Mesenchymal stem cell (in vitro differentiated cells and primary cell): Measurements from ENCODE around the gene FHIT.

Experiments
- DNase-seq: peaks from one replicate; pipeline ENCODE4 v3.0.0-alpha.2; 2013
- H2AFZ ChIP-seq: one replicate; pipeline ENCODE4 v1.6.1; 2013; ENCODE audit warnings: low read depth, mild to moderate bottlenecking, control low read depth, inconsistent platforms, low read length, moderate library complexity
- H2AK5ac ChIP-seq: 2 replicates; pipeline ENCODE4 v1.6.1; 2013; ENCODE audit warnings: low read length, moderate library complexity, mild to moderate bottlenecking, inconsistent platforms; ENCODE audit not compliant: severe bottlenecking
- H2BK120ac ChIP-seq: one replicate; pipeline ENCODE4 v1.6.1; 2013; ENCODE audit warnings: low read depth, mild to moderate bottlenecking, inconsistent platforms, low read length, moderate library complexity
- H2BK12ac ChIP-seq, 2 experiments: one replicate each; pipeline ENCODE4 v1.6.1; 2013; ENCODE audit warnings: inconsistent platforms in 2 of 2, low read length in 2 of 2, mild to moderate bottlenecking in 2 of 2, moderate library complexity in 2 of 2, control low read depth in 1 of 2
- H2BK15ac ChIP-seq: one replicate; pipeline ENCODE4 v1.6.1; 2013; ENCODE audit warnings: mild to moderate bottlenecking, low read depth, inconsistent platforms; ENCODE audit not compliant: poor library complexity, severe bottlenecking
- H2BK5ac ChIP-seq: 2 replicates; pipeline ENCODE4 v1.6.1; 2013; ENCODE audit warnings: low read depth, mild to moderate bottlenecking, low read length, control low read depth, inconsistent platforms; ENCODE audit not compliant: poor library complexity, severe bottlenecking
- H3K14ac ChIP-seq, 2 experiments: one replicate each; pipeline ENCODE4 v1.6.1; 2013; ENCODE audit warnings: inconsistent platforms in 2 of 2, low read length in 2 of 2, control low read depth in 1 of 2, mild to moderate bottlenecking in 1 of 2, moderate library complexity in 1 of 2
- H3K18ac ChIP-seq, 2 experiments: one replicate each; pipeline ENCODE4 v1.6.1; 2013; ENCODE audit warnings: inconsistent platforms in 2 of 2, low read length in 2 of 2, control low read depth in 1 of 2, low read depth in 1 of 2, mild to moderate bottlenecking in 1 of 2
- H3K23ac ChIP-seq, 2 experiments: one replicate each; pipeline ENCODE4 v1.6.1; 2013; ENCODE audit warnings: inconsistent platforms in 2 of 2, low read length in 2 of 2, mild to moderate bottlenecking in 2 of 2, moderate library complexity in 2 of 2, control low read depth in 1 of 2
- H3K27ac ChIP-seq: 2 replicates; pipeline ENCODE4 v1.5.1; 2013; ENCODE audit warnings: mild to moderate bottlenecking, moderate library complexity, low read length, control low read depth, inconsistent platforms; ENCODE audit not compliant: poor library complexity, severe bottlenecking
- H3K27me3 ChIP-seq, 2 experiments: 2 replicates each; pipeline versions ENCODE4 v1.6.1 to v1.7.0; 2013; ENCODE audit warnings: low read length in 2 of 2, mild to moderate bottlenecking in 2 of 2, moderate library complexity in 2 of 2, control low read depth in 1 of 2, inconsistent platforms in 1 of 2; ENCODE audit not compliant: control insufficient read depth in 1 of 2, insufficient read depth in 1 of 2
- H3K36me3 ChIP-seq, 2 experiments: 2 replicates each; pipeline versions ENCODE4 v1.6.1 to v1.7.0; 2013; ENCODE audit warnings: low read length in 2 of 2, control low read depth in 1 of 2, inconsistent platforms in 1 of 2, low read depth in 1 of 2, mild to moderate bottlenecking in 1 of 2; ENCODE audit not compliant: insufficient read depth in 2 of 2, control insufficient read depth in 1 of 2
- H3K4ac ChIP-seq, 2 experiments: one replicate each; pipeline ENCODE4 v1.6.1; 2013; ENCODE audit warnings: inconsistent platforms in 2 of 2, low read length in 2 of 2, mild to moderate bottlenecking in 2 of 2, moderate library complexity in 2 of 2, control low read depth in 1 of 2, low read depth in 1 of 2
- H3K4me1 ChIP-seq: 2 replicates; pipeline ENCODE4 v1.6.1; 2013; ENCODE audit warnings: low read depth, low read length, control low read depth; ENCODE audit not compliant: control insufficient read depth, insufficient read depth
- H3K4me2 ChIP-seq: 2 replicates; pipeline ENCODE4 v1.6.1; 2013; ENCODE audit warnings: low read length, mild to moderate bottlenecking, inconsistent platforms; ENCODE audit not compliant: poor library complexity, severe bottlenecking
- H3K4me3 ChIP-seq, 2 experiments: 2 replicates each; pipeline versions ENCODE4 v1.5.1 to v1.7.0; 2013; ENCODE audit warnings: low read length in 2 of 2, mild to moderate bottlenecking in 2 of 2, control low read depth in 1 of 2, low read depth in 1 of 2; ENCODE audit not compliant: insufficient read depth in 1 of 2
- H3K79me1 ChIP-seq: replicated peaks from 2 replicates; pipeline ENCODE4 v1.6.1; 2013; ENCODE audit warnings: mild to moderate bottlenecking, control low read depth, low read length, inconsistent platforms; ENCODE audit not compliant: poor library complexity, severe bottlenecking
- H3K9ac ChIP-seq: 2 replicates; pipeline ENCODE4 v1.7.0; 2013; ENCODE audit warnings: mild to moderate bottlenecking, low read length, moderate library complexity
- H3K9me3 ChIP-seq: 2 replicates; pipeline ENCODE4 v1.7.0; 2013; ENCODE audit warnings: mild to moderate bottlenecking, low read length; ENCODE audit not compliant: control insufficient read depth
- H4K8ac ChIP-seq: one replicate; pipeline ENCODE4 v1.6.1; 2013; ENCODE audit warnings: inconsistent platforms, mild to moderate bottlenecking, low read length, moderate library complexity
- H4K91ac ChIP-seq: one replicate; pipeline ENCODE4 v1.6.1; 2013; ENCODE audit warnings: mild to moderate bottlenecking, low read length, inconsistent platforms
- WGBS: methylation state at CpG from one replicate; pipeline ENCODE4 v1.1.7; 2013; ENCODE audit warnings: mixed read lengths; 5-methylcytosine and 5-hydroxymethylcytosine counted together

Gene FHIT

DNA sequence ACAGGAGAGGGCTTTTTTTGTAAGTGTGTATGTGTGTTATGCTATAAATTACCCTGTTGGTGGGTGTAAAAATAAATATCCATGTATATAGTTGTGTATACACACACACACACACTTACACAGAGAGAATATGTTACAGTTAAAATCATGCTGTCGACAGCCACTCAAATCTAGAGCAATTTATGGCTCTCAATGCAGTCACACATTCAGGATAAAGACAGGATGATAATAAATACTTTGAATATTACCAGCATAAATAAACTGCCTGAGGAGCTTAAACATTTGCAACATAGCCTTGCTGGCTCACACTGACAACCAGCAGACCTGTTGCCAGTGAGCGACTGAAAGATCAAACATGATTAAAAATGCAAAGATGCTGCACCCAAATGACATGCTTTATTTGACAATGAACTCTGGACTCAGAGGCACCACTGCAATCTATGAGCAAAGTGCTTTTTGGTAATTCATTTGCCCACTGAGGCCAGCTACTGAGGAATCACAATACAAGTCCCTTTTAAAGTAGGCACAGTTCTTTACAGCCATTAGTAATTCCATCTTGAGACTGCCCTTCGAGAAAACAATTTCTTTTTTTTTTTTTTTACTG is 458.9 kb downstream of the FHIT start:
- Histone ChIP-seq H3K23ac (no peak overlapping the region), H3K27ac (no peak overlapping the region), H4K91ac (no peak overlapping the region), H3K4me2 (no peak overlapping the region), H3K79me1 (no peaks in the 10 kb centered on the region), H2BK15ac (no peak overlapping the region), H4K8ac (no peak overlapping the region), H2BK5ac (no peak overlapping the region), H3K9me3 (no peaks in the 10 kb centered on the region), H3K18ac (no peak overlapping the region), H3K4me1 (no peaks in the 10 kb centered on the region), H3K4ac (no peak overlapping the region), H3K36me3 (no peaks in the 10 kb centered on the region), H3K27me3 (no peaks in the 10 kb centered on the region), H3K9ac (no peak overlapping the region), H2AFZ (no peak overlapping the region), H2BK120ac (no peak overlapping the region), H2BK12ac (no peak overlapping the region), H3K14ac (no peak overlapping the region), H2AK5ac (no peak overlapping the region), H3K4me3 (no peak overlapping the region)
- no peak for DNase-seq
- 61% methylated on average over 3 of the region's 3 CpGs for WGBS

DNA sequence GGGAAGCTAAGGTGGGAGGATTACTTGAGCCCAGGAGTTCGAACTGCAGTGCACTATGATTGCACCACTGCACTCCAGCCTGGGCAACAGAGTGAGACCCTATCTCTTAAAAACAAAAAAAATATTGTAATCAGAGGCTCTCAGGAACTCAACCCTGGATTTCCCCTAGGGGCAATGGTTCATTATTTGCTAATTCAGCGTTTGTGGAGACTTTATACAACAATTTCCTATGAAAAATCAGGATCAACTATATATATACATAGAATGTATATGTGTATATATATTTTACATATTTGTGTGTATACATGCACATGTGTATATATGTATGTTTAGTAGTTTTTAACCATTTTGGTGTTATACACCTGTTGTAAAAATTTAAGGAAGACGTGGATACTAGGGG is 463.1 kb downstream of the FHIT start:
- Histone ChIP-seq H2AK5ac (no peak overlapping the region), H2BK120ac (no peak overlapping the region), H3K27ac (no peak overlapping the region), H2AFZ (no peak overlapping the region), H4K91ac (no peak overlapping the region), H3K4me2 (no peak overlapping the region), H3K4me3 (no peak overlapping the region), H3K4me1 (no peaks in the 10 kb centered on the region), H2BK12ac (no peak overlapping the region), H4K8ac (no peak overlapping the region), H3K27me3 (no peaks in the 10 kb centered on the region), H3K79me1 (no peaks in the 10 kb centered on the region), H3K4ac (no peak overlapping the region), H2BK15ac (no peak overlapping the region), H2BK5ac (no peak overlapping the region), H3K14ac (no peak overlapping the region), H3K9me3 (peaks cover 4% of the 10 kb centered on the region), H3K18ac (no peak overlapping the region), H3K9ac (no peak overlapping the region), H3K36me3 (no peaks in the 10 kb centered on the region), H3K23ac (no peak overlapping the region)
- 92% methylated on average over 3 of the region's 3 CpGs for WGBS
- DNase-seq = no peak

DNA sequence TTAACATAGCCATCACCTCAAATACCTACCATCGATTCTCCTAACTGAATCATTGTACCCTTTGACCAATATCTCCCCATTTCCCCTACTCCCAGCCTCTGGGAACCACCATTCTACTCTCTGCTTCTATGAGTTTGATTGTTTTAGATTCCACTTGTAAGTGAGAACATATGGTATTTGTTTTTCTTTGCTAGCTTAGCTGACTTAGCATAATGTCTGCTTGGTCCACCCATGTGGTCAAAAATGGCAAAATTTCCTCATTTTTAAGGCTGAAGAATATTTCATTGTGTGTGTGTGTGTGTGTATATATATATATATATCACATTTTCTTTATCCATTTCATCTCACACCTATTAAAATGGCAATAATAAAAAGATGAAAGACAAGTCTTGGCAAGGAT is 469.3 kb downstream of the FHIT start:
- no peaks in the 10 kb centered on the region for H3K79me1 ChIP-seq
- H3K9me3 ChIP-seq = peaks cover 22% of the 10 kb centered on the region
- no peaks in the 10 kb centered on the region for H3K27me3 ChIP-seq
- WGBS = no CpG with 5 or more reads among the region's 1 CpG
- H2BK15ac ChIP-seq = no peak overlapping the region
- H2AK5ac ChIP-seq = no peak overlapping the region
- no peak overlapping the region for H3K23ac ChIP-seq
- no peaks in the 10 kb centered on the region for H3K36me3 ChIP-seq
- no peak overlapping the region for H3K14ac ChIP-seq
- H2BK120ac ChIP-seq = no peak overlapping the region
- no peak for DNase-seq
- no peak overlapping the region for H3K4me2 ChIP-seq
- no peaks in the 10 kb centered on the region for H3K4me1 ChIP-seq
- H3K18ac ChIP-seq = no peak overlapping the region
- no peak overlapping the region for H2BK5ac ChIP-seq
- H2BK12ac ChIP-seq = no peak overlapping the region
- H4K91ac ChIP-seq = no peak overlapping the region
- H2AFZ ChIP-seq = no peak overlapping the region
- H3K27ac ChIP-seq = no peak overlapping the region
- no peak overlapping the region for H3K4ac ChIP-seq
- H3K4me3 ChIP-seq = no peak overlapping the region
- H3K9ac ChIP-seq = no peak overlapping the region
- H4K8ac ChIP-seq = no peak overlapping the region

GRCh38 chr3:60779637-60780036 is 471.6 kb downstream of the FHIT start:
- peak overlapping the region; percentile 28 for H4K91ac ChIP-seq
- H2BK120ac ChIP-seq = no peak overlapping the region
- H3K27me3 ChIP-seq = no peaks in the 10 kb centered on the region
- no peak overlapping the region for H3K4ac ChIP-seq
- H3K4me3 ChIP-seq = no peak overlapping the region
- no peaks in the 10 kb centered on the region for H3K79me1 ChIP-seq
- no peak overlapping the region for H3K4me2 ChIP-seq
- H3K14ac ChIP-seq = no peak overlapping the region
- H2AK5ac ChIP-seq = no peak overlapping the region
- no peak overlapping the region for H2BK15ac ChIP-seq
- no peak overlapping the region for H3K18ac ChIP-seq
- no peaks in the 10 kb centered on the region for H3K36me3 ChIP-seq
- no peak overlapping the region for H2BK5ac ChIP-seq
- H3K23ac ChIP-seq = no peak overlapping the region
- DNase-seq = no peak
- H2AFZ ChIP-seq = no peak overlapping the region
- no peak overlapping the region for H3K27ac ChIP-seq
- WGBS = 75% methylated on average over 7 of the region's 7 CpGs
- H3K9ac ChIP-seq = no peak overlapping the region
- H4K8ac ChIP-seq = no peak overlapping the region
- H2BK12ac ChIP-seq = no peak overlapping the region
- H3K9me3 ChIP-seq = peaks cover 33% of the 10 kb centered on the region
- no peaks in the 10 kb centered on the region for H3K4me1 ChIP-seq
